ENCODE data around the gene ASXL1.
"Not testable (repeated sequence)": the region's sequence is repeated elsewhere in the genome, so short reads cannot be mapped to it uniquely, and the experiment has no call there.

Gene ASXL1

GRCh38 chr20:32363492-32363891 is 5.4 kb downstream of the ASXL1 start:
- no peak for DNase-seq

GRCh38 chr20:32364554-32365208 is 6.5 kb downstream of the ASXL1 start:
- no peak for DNase-seq

GRCh38 chr20:32365564-32365963 is 7.4 kb downstream of the ASXL1 start:
- no peak for DNase-seq

GRCh38 chr20:32366380-32366779 is 8.2 kb downstream of the ASXL1 start:
- no peak for DNase-seq

DNA sequence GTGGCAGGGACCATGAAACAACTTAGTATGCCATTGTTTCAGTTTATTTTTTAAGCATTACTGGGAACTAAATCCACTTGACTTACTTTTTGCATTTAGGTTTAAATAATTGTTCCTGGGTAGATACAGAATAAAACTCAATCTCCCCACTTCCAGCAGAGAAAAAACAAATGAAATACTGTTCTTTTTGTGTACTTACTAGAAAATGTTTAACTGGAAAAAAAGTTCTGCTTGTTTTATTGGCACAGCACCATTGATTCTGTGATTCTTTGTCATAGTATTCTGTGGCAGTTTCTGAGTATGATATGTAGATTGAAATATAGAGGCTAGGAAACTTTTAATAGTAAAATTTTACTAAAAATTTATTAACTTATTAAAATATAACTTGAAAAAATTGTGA is 10.2 kb downstream of the ASXL1 start:
- DNase-seq, result no peak

DNA sequence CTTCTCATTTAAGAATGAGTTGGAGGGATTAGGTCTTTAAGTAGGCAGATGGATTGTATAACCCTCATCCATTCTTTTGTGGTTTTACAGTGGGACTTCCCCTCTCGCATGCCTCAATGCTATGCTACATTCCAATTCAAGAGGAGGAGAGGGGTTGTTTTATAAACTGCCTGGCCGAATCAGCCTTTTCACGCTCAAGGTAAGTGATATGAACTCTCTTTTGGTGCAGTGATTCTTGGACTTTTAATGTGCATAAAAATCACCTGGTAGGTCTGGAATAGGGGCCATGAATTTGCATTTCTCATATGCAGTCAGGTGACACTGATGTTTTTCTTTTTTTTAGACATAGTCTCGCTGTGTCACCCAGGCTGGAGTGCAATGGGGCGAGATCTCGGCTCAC is 10.8 kb downstream of the ASXL1 start:
- no peak for DNase-seq

- DNase-seq, result no peak
Measured at GRCh38 chr20:32370897-32371296, 12.8 kb downstream of the ASXL1 start.

DNA sequence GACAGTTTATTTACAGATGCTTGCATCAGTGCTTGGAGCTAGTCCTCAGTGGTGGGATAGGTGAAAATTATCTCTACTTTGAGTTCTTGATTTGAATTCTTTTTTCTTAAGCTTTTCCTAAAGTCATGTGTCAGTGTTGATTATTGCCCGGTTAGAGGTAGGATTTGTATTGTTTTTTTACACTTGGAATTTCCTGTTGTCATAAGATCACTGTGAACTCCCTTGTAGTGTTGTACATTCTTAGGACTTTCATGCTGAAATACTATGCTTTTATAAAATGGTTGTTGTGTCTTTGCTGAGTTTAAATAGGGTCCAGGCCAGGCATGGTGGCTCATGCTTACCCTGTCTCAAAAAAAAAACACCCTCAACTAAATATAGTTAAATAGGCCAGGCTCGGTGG is 20.3 kb downstream of the ASXL1 start:
- no peak for DNase-seq

DNA sequence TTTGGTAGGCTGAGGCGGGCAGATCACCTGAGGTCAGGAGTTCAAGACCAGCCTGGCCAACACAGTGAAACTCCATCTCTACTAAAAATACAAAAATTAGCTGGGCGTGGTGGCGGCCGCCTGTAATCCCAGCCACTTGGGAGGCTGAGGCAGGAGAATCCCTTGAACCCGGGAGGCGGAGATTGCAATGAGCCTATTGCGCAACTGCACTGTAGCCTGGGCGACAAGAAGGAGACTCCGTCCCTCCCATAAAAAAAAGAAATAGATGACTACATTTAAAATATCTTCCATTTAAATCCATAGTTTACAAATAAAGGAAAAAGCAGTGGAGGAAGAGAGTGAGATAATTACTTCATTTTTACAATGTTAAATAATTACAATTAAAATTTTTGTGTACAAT is 21.9 kb downstream of the ASXL1 start:
- DNase-seq, result not testable (repeated sequence)

GRCh38 chr20:32380745-32381144 is 22.6 kb downstream of the ASXL1 start:
- DNase-seq, result no peak

- DNase-seq, result no peak
Measured at GRCh38 chr20:32382102-32382950, 24.2 kb downstream of the ASXL1 start.

DNA sequence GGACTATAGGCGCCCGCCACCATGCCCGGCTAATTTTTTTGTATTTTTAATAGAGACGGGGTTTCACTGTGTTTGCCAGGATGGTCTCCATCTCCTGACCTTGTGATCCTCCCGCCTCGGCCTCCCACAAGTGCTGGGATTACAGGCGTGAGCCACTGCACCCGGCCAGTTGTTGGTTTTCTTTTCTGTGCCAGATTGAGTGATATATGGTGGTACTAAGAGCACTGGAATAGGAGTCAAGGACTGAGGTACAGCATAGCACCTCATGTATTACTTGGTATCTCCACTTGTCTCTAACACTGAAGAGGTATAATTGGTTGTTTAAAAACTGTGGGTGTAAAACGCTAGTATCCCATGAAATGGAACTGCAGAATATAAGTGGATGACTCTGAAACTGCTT is 25.3 kb downstream of the ASXL1 start:
- DNase-seq, result not testable (repeated sequence)

DNA sequence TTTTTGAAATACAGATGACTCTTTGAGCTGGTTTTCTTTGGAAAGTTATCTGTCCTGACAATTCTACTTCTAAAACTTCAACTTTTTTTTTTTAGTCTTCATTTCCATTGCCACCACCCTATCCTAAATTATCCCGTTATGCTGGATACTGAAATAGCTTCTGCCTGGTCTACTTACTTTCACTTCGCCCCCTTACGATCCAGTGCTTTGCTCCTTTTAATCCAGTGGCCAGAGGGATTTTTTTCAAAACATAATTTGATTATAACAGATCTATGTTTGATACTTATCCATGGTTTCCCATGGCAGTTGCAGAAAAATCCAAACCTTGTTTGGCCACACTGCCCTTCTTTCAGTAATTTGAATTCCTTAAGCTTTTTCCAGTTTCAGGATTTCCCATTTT is 27.4 kb downstream of the ASXL1 start:
- DNase-seq, result no peak

DNA sequence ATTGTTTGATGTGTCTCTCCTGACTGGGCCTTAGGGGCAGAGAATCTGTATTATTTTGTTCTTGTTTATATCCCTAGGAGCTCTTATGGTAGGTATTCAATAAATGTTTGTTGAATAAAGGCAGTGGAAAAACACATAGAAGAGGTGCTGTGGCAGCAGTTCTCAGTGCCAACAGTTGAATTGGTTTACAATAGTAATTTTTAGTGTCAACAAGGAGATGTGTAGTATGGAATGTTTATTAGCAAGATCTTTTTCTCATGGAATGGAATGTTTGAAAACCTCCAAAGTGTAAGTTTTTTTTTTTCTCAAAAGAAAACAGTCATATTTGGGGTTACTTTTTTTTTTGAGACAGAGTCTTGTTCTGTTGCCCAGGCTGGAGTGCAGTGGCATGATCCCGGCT is 28.0 kb downstream of the ASXL1 start:
- DNase-seq, result no peak

GRCh38 chr20:32387252-32387651 is 29.1 kb downstream of the ASXL1 start:
- DNase-seq, result peak; percentile 62

GRCh38 chr20:32391003-32391402 is 32.9 kb downstream of the ASXL1 start:
- DNase-seq, result no peak

- no peak for DNase-seq
Measured at GRCh38 chr20:32395066-32395465, 36.9 kb downstream of the ASXL1 start.

- DNase-seq, result no peak
Measured at GRCh38 chr20:32396646-32397160, 38.6 kb downstream of the ASXL1 start.

- DNase-seq, result no peak
Measured at GRCh38 chr20:32397567-32398084, 39.5 kb downstream of the ASXL1 start.

DNA sequence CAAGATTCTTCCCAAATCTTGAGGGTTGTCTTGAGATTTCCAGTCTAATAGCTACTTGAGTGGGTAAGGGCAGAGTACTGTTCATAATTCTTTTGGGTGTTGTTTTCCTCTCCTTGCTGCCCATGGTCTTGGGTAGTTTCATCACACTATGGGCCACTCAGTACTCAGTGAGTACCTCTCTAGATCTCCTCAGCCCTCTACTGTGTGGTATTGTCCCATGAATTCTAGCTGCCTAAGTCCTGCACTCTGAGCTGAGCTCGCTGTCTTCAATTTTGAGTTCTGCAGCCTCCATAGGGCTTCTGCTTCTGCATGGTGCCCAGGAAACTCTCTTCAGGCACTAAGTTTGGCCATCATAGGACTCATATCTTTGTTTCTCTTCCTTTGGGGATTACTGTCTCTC is 42.3 kb downstream of the ASXL1 start:
- DNase-seq, result no peak

DNA sequence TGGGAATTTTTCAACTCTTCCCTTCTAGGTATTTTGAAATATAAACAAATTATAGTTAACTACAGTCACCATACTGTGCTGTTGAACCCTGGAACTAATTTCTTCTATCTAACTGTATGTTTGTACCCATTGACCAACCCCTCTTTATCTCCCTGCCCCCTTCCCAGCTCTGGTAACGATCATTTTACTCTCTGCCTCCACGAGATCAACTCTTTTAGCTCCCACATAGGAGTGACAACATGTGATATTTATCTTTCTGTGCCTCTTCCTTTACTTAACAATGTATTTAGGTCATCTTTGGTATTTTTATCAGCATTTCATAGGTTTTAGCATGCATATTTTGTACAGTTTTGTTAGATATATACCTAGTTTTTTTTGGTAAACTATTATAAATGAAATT is 45.9 kb downstream of the ASXL1 start:
- DNase-seq, result no peak

- DNase-seq, result no peak
Measured at GRCh38 chr20:32406701-32407100, 48.6 kb downstream of the ASXL1 start.

- DNase-seq, result not testable (repeated sequence)
Measured at GRCh38 chr20:32407131-32407750, 49.1 kb downstream of the ASXL1 start.
